K562 (cell line): ENCODE measurements around the gene KCNK3. TPM values are rescaled to one million over a fixed set of nuclear protein-coding genes. Genes with fewer than 3 reads are reported as not detected.

Experiments
- ATAC-seq: fragments of 200-7000 bp; cut with Tn5 transposase; 3 replicates; pipeline ENCODE4 v1.9.1; 2020; ENCODE audit warnings: moderate library complexity
- BruUV-seq: library from RNA; stranded (reverse); fragments of 400-500 nt; replicated peaks from 2 replicates; lab custom pipeline; 2021; lab: Mats Ljungman, UMichigan
- CTCF ChIA-PET: fragments of 300-600 bp; formaldehyde crosslinking; extraction: SDS; loops from one replicate; lab custom pipeline; 2021; ENCODE audit warnings: low intra/inter-chr PET ratio; lab: Yijun Ruan, JAX
- POLR2A ChIA-PET: fragments of 300-600, 350-650 bp; sonication (Branson Sonifier 250); formaldehyde crosslinking; extraction: SDS; loops from one replicate; lab custom pipeline; 2021; ENCODE audit warnings: antibody characterized with exemption, inconsistent platforms; lab: Yijun Ruan, JAX
- DNase-seq, 4 experiments: peaks; one replicate each; pipeline versions ENCODE4 v3.0.0 to v3.0.0-alpha.2; 2011 to 2018; ENCODE audit warnings: low spot score in 3 of 4, mixed read lengths in 3 of 4; ENCODE audit errors: extremely low read depth in 1 of 4
- FAIRE-seq: peaks from 2 replicates; lab custom pipeline; 2011; peaks lifted over from hg19 to GRCh38; lab: Jason Lieb, UNC
- H2AFZ ChIP-seq: 2 replicates; pipeline ENCODE4 v1.6.0; 2011; ENCODE audit warnings: low read depth, low read length, control low read depth, inconsistent platforms
- H3K27ac ChIP-seq: fragments of 200-600 bp; 3 replicates; pipeline ENCODE4 v1.8.0; 2011; ENCODE audit warnings: low read depth, mild to moderate bottlenecking, control low read depth, inconsistent platforms, low read length, moderate library complexity, mixed read lengths; ENCODE audit errors: extremely low read depth
- H3K27me3 ChIP-seq, 2 experiments: fragments of 300-600 bp in 1 of 2; 2 replicates in 1 of 2; 3 replicates in 1 of 2; pipeline versions ENCODE4 v1.6.0 to v1.8.0; 2011; ENCODE audit warnings: inconsistent platforms in 2 of 2, low read length in 2 of 2, mild to moderate bottlenecking in 1 of 2, mixed read lengths in 1 of 2, moderate library complexity in 1 of 2; ENCODE audit not compliant: control insufficient read depth in 2 of 2, insufficient read depth in 2 of 2
- H3K36me3 ChIP-seq: fragments of 300-600 bp; 3 replicates; pipeline ENCODE4 v1.8.0; 2011; ENCODE audit warnings: mild to moderate bottlenecking, low read length, inconsistent platforms; ENCODE audit not compliant: control insufficient read depth, insufficient read depth
- H3K4me1 ChIP-seq, 2 experiments: fragments of 200-600 bp in 1 of 2; replicated peaks in 1 of 2; 2 replicates in 1 of 2; 3 replicates in 1 of 2; pipeline versions ENCODE4 v1.5.1 to v1.8.0; 2011; ENCODE audit warnings: inconsistent platforms in 2 of 2, low read length in 2 of 2, mild to moderate bottlenecking in 1 of 2, mixed read lengths in 1 of 2, moderate library complexity in 1 of 2; ENCODE audit not compliant: control insufficient read depth in 2 of 2, insufficient read depth in 2 of 2
- H3K4me2 ChIP-seq: 2 replicates; pipeline ENCODE4 v1.6.1; 2011; ENCODE audit warnings: low read length, control low read depth, inconsistent platforms, mixed read lengths; ENCODE audit not compliant: insufficient read depth
- H3K4me3 ChIP-seq: fragments of 200-600 bp; sonication (generic), shearing (Covaris generic); 2 replicates; pipeline ENCODE4 v1.5.1; 2016; ENCODE audit warnings: control low read depth, inconsistent platforms
- H3K79me2 ChIP-seq: fragments of 200-600 bp; 3 replicates; pipeline ENCODE4 v1.8.0; 2011; ENCODE audit warnings: low read length, inconsistent platforms; ENCODE audit not compliant: control insufficient read depth, insufficient read depth
- H3K9ac ChIP-seq, 2 experiments: 2 replicates each; pipeline versions ENCODE4 v1.6.0 to v1.6.1; 2011; ENCODE audit warnings: low read depth in 2 of 2, low read length in 2 of 2, control low read depth in 1 of 2, inconsistent platforms in 1 of 2, mild to moderate bottlenecking in 1 of 2, mixed read lengths in 1 of 2; ENCODE audit not compliant: insufficient read depth in 1 of 2
- H3K9me1 ChIP-seq: one replicate; pipeline ENCODE4 v1.6.0; 2011; ENCODE audit warnings: inconsistent platforms, mild to moderate bottlenecking, low read length, moderate library complexity; ENCODE audit not compliant: control insufficient read depth, insufficient read depth
- H3K9me3 ChIP-seq: replicated peaks from 2 replicates; pipeline ENCODE4 v1.5.1; 2011; ENCODE audit warnings: low read depth, low read length, inconsistent platforms; ENCODE audit not compliant: control insufficient read depth, insufficient read depth
- H4K20me1 ChIP-seq: replicated peaks from 2 replicates; pipeline ENCODE4 v1.6.1; 2011; ENCODE audit warnings: low read length, inconsistent platforms, mixed read lengths; ENCODE audit not compliant: control insufficient read depth, insufficient read depth
- ARID4B ChIP-seq: sonication (generic); formaldehyde crosslinking; IDR thresholded peaks from 2 replicates; pipeline ENCODE4 v1.8.0; 2022; ENCODE audit warnings: mild to moderate bottlenecking, missing genetic modification reagents
- BMI1 ChIP-seq: fragments of 150-350 bp; IDR thresholded peaks from 2 replicates; pipeline ENCODE4 v1.6.1; 2014; ENCODE audit warnings: low read length
- CBX3 ChIP-seq, 2 experiments: IDR thresholded peaks; 1 replicate in 1 of 2; 2 replicates in 1 of 2; pipeline ENCODE4 v1.6.1; 2012; ENCODE audit warnings: inconsistent platforms in 2 of 2, low read length in 2 of 2, borderline replicate concordance in 1 of 2, control low read depth in 1 of 2
- FOXM1 ChIP-seq, 2 experiments: fragments of 450-650 bp in 1 of 2; sonication (generic) in 1 of 2; formaldehyde crosslinking in 1 of 2; IDR thresholded peaks; 2 replicates each; pipeline versions ENCODE4 v1.6.1 to v1.9.0; 2017 to 2022; ENCODE audit warnings: low read depth in 2 of 2, mild to moderate bottlenecking in 2 of 2, missing genetic modification reagents in 1 of 2, moderate library complexity in 1 of 2
- IRF2 ChIP-seq: sonication (generic); formaldehyde crosslinking; IDR thresholded peaks from 2 replicates; pipeline ENCODE4 v1.8.1; 2022; ENCODE audit warnings: mild to moderate bottlenecking, missing genetic modification reagents
- KDM1A ChIP-seq, 2 experiments: fragments of 450-650 bp; IDR thresholded peaks; 2 replicates each; pipeline ENCODE4 v1.6.1; 2016; ENCODE audit warnings: mild to moderate bottlenecking in 2 of 2
- LCOR ChIP-seq: sonication (generic); formaldehyde crosslinking; IDR thresholded peaks from 2 replicates; pipeline ENCODE4 v1.8.0; 2022; ENCODE audit warnings: mild to moderate bottlenecking, missing genetic modification reagents
- NCOR1 ChIP-seq: fragments of 450-650 bp; IDR thresholded peaks from 2 replicates; pipeline ENCODE4 v1.6.1; 2016; ENCODE audit warnings: mild to moderate bottlenecking, moderate library complexity
- NUFIP1 ChIP-seq: fragments of 450-650 bp; IDR thresholded peaks from 2 replicates; pipeline ENCODE4 v1.6.1; 2018; ENCODE audit not compliant: partially characterized antibody
- SMARCE1 ChIP-seq: fragments of 450-650 bp; IDR thresholded peaks from 2 replicates; pipeline ENCODE4 v1.7.1; 2016; ENCODE audit warnings: mild to moderate bottlenecking
- SRSF9 ChIP-seq: fragments of 200-400 bp; formaldehyde crosslinking; IDR thresholded peaks from 2 replicates; pipeline ENCODE4 v1.6.1; 2017; ENCODE audit warnings: low read depth, low read length, borderline replicate concordance
- VEZF1 ChIP-seq: fragments of 200-800 bp; sonication (Bioruptor generic); IDR thresholded peaks from 2 replicates; pipeline ENCODE4 v1.6.1; 2017; ENCODE audit warnings: missing genetic modification characterization, missing compliant biosample characterization
- ZNF551 ChIP-seq: fragments of 250-450 bp; sonication (Bioruptor Pico); IDR thresholded peaks from 2 replicates; pipeline ENCODE4 v1.5.0; 2021; ENCODE audit warnings: mild to moderate bottlenecking, moderate library complexity
- ZNF696 ChIP-seq: fragments of 250-450 bp; sonication (Bioruptor Pico); conservative IDR thresholded peaks from 2 replicates; pipeline ENCODE4 v1.4.0; 2020; ENCODE audit warnings: mild to moderate bottlenecking, moderate library complexity
- ZNF75A ChIP-seq: fragments of 450-650 bp; formaldehyde crosslinking; IDR thresholded peaks from 2 replicates; pipeline ENCODE4 v1.4.0; 2020; ENCODE audit warnings: mild to moderate bottlenecking
- WGBS: fragments of 100-300 bp; shearing (Covaris generic); methylation state at CpG from one replicate; pipeline ENCODE4 v1.1.6; 2016; ENCODE audit warnings: low coverage, mixed read lengths; ENCODE audit not compliant: insufficient coverage; ENCODE audit errors: missing lambda C conversion rate; 5-methylcytosine and 5-hydroxymethylcytosine counted together
- in situ Hi-C: fragments of 300-500 bp; cut with MboI; formaldehyde crosslinking; loops from 4 replicates; pipeline ENCODE4 v1.15.0; 2018; ENCODE audit warnings: inconsistent platforms, mixed read lengths
- intact Hi-C: fragments of 100-400 bp; cut with micrococcal nuclease; formaldehyde crosslinking; loops from 2 replicates; pipeline ENCODE4 v1.14.2; 2022
- polyA plus RNA-seq, 8 experiments: library from polyadenylated mRNA; depleted of rRNA in 4 of 8; stranded (reverse) in 5 of 8; unstranded in 3 of 8; fragments of >200 nt; fragmentation: Nextera tagmentation in 2 of 8; fragmentation: Illumina TruSeq in 1 of 8; extraction: Ambion mirVana in 2 of 8; extraction: Trizol in 1 of 8; gene quantifications; 2 replicates each; pipeline versions ENCODE4 v1.2.1 to v1.2.3, GENCODE V29; 2011 to 2014; ENCODE audit warnings: inconsistent platforms in 1 of 8, missing spikeins in 1 of 8
- total RNA-seq, 7 experiments: library from RNA; depleted of rRNA in 6 of 7; stranded (reverse); fragments of >200 nt in 6 of 7; fragmentation: Illumina TruSeq in 2 of 7; extraction: Trizol in 2 of 7; gene quantifications; 2 replicates each; pipeline versions ENCODE4 v1.2.1 to v1.2.3, GENCODE V29; 2011 to 2021; ENCODE audit warnings: low replicate concordance in 1 of 7
- TF ChIP-seq, protein P1 (sequence below), 2 experiments: fragments of 450-650 bp in 1 of 2; sonication (generic) in 1 of 2; formaldehyde crosslinking in 1 of 2; IDR thresholded peaks in 1 of 2; conservative IDR thresholded peaks in 1 of 2; 2 replicates each; pipeline versions ENCODE4 v1.6.1 to v1.8.1; 2016 to 2023; ENCODE audit warnings: mild to moderate bottlenecking in 2 of 2, moderate library complexity in 2 of 2, inconsistent platforms in 1 of 2, missing genetic modification reagents in 1 of 2

KCNK3 gene
- total and polyA plus RNA-seq, 9 of the 15 experiments (the other 6 are each of a cell fraction or from before 2014, with no cell fraction given): 0.01 to 0.20 (median 0.07) TPM; not detected in 5

DNA sequence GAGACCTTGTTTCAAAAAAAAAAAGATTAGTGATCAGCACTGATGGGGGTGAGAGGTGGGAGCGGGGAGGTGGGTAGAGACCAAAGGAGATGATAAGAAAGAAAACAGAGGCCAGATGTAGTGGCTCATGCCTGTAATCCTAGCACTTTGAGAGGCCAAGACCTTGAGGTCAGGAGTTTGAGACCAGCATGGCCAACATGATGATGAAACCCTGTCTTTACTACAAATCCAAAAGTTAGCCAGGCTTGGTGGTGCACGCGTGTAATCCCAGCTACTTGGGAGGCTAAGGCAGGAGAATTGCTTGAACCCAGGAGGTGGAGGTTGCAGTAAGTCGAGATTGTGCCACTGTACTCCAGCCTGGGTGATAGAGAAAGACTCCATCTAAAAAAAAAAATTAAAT, 62.0 kb downstream of the KCNK3 start:
- no peak for FAIRE-seq
- 69% methylated on average over 3 of the region's 4 CpGs for WGBS
- H3K4me2 ChIP-seq: no peak overlapping the region
- in situ Hi-C loops: no loop called here
- ChIA-PET CTCF (no interaction called here), POLR2A (interaction anchor here (0.6 kb wide), 1 partner anchor 409 kb away, joined by 4 read pairs; no protein-coding TSS in a partner anchor)
- intact Hi-C loops: no loop called here
- no peaks in the 10 kb centered on the region for H3K9me1 ChIP-seq
- no peak overlapping the region for H3K4me3 ChIP-seq
- no peak for DNase-seq
- no peak for ATAC-seq
- H3K9me3 ChIP-seq: no peaks in the 10 kb centered on the region
- no peaks in the 10 kb centered on the region; the same call in 1 of the 3 replicates for H3K36me3 ChIP-seq
- H3K9ac ChIP-seq: no peak overlapping the region
- no peak overlapping the region for H2AFZ ChIP-seq
- no peak overlapping the region for H3K27ac ChIP-seq
- H3K79me2 ChIP-seq: no peaks in the 10 kb centered on the region
- BruUV-seq: no TSS peak
- peaks cover 16 to 39% of the 10 kb centered on the region in 2 experiments for H3K4me1 ChIP-seq
- no peaks in the 10 kb centered on the region for H4K20me1 ChIP-seq
- H3K27me3 ChIP-seq: no peaks in the 10 kb centered on the region
- no peak for TF ChIP-seq LCOR (CRISPR knock-in tag)
- no peak for TF ChIP-seq ZNF551
- TF ChIP-seq ARID4B (CRISPR knock-in tag): no peak
- TF ChIP-seq KDM1A (IDR thresholded peaks at IDR 0.05): peak in 1 of 2 experiments; percentile 63; a peak in 2 of 4 replicates
- TF ChIP-seq SMARCE1: no peak
- no peak for TF ChIP-seq CBX3 (IDR thresholded peaks at IDR 0.05; ENCODE audit: borderline replicate concordance in 1 of 2, low read length in 2 of 2)
- TF ChIP-seq NCOR1: no peak
- no peak for TF ChIP-seq VEZF1 (CRISPR knock-in tag)
- TF ChIP-seq ZNF75A: no peak
- no peak for TF ChIP-seq ZNF696 (CRISPR knock-in tag)
- TF ChIP-seq SRSF9: no peak
- TF ChIP-seq NUFIP1: no peak
- no peak for TF ChIP-seq FOXM1 (IDR thresholded peaks at IDR 0.05; ENCODE audit: low read depth)
- no peak for TF ChIP-seq FOXM1 (CRISPR knock-in tag; IDR thresholded peaks at IDR 0.05; ENCODE audit: low read depth)
- TF ChIP-seq IRF2 (CRISPR knock-in tag): no peak
- TF ChIP-seq, protein P1, sequence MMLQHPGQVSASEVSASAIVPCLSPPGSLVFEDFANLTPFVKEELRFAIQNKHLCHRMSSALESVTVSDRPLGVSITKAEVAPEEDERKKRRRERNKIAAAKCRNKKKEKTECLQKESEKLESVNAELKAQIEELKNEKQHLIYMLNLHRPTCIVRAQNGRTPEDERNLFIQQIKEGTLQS (IDR thresholded peaks at IDR 0.05): peak; percentile 62
- TF ChIP-seq, protein P1 (CRISPR knock-in tag; conservative IDR thresholded peaks at IDR 0.05): no peak
- TF ChIP-seq BMI1: no peak
